Activated CD4-positive, alpha-beta T cell treated with anti-CD3 and anti-CD28 coated beads for 1 hour (primary cell): Measurements from ENCODE around the gene NR2F1-AS1.

Experiments used
- DNase-seq: peaks from one replicate; pipeline ENCODE4 v3.0.0-alpha.2; 2020

The NR2F1-AS1 gene

DNA sequence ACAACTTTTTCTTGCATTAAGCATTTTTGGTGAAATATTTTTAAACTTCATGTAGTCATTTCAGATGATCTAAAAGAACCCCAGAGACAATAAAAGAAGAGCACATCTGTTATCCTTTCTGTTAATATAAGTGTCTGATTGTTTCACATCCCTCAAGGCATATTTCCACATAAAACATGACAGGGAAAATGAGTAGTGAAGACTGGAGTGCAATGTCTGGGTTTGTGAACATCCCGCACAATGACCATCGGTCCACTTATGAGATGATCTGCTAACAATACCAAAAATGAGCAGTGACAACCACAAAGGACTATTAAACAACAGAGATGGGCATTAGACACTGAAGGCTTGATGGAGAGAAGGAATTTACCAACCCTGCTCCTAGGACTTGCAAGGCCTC is 209.1 kb downstream of the NR2F1-AS1 start:
- DNase-seq, result no peak

GRCh38 chr5:93364378-93364777 is 216.6 kb downstream of the NR2F1-AS1 start:
- no peak for DNase-seq

DNA sequence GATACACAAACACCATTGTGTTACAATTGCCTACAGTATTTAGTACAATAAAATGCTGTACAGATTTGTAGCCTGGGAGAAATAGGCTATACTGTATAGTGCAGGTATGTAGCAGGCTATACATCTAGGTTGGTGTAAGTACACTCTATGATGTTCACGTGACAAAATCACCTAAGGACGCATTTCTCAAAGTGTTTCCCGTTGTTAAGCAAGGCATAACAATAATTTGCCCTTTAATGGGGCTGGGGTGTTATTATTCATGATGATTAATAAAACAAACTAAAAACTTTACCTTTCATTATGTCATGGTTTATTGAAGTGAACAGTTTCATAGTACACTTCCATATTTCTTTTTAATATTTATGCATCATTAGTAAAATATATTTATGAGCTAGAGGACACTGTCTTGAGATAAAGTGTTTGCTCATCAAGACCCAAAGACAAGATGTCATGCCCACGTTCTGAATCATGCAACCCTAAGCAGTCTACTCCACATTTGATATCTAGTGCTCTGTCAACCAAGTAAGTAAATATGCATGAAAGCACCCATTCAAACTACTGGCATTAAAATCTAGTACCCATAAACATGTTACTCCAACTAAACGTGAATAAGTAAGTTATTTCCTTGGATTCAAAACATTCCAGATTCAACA is 220.5 kb downstream of the NR2F1-AS1 start:
- no peak for DNase-seq

DNA sequence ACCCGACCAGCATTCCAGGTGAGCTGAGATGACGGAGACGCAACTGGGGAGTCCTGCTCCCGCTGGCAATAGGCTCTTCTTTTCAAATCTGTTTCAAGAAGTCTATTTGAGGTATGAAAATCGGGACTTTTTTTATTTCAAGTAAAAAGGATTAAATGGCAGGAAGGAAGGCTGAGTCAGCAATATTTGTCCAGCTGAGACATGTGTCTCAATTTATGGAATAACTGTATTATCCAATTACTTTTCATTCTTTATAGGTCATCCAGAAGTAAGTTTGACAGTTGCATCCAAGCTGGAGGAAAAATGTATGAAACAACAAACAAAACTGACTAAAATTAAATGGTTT is 221.1 kb downstream of the NR2F1-AS1 start:
- no peak for DNase-seq
